ENCODE measurements around the gene SLC13A3. TPM values are rescaled to one million over a fixed set of nuclear protein-coding genes. Genes with fewer than 3 reads are reported as not detected.

Gene SLC13A3
- total RNA-seq, 1 donor from 2014 or later, result 1.6 TPM

GRCh38 chr20:46545077-46545826, 106.0 kb downstream of the SLC13A3 start:
- no peak for TF ChIP-seq CTCF (conservative IDR thresholded peaks at IDR 0.05; ENCODE audit: low read depth, low read length)
- DNase-seq (ENCODE audit: low read depth), result no peak
- no peak overlapping the region for H3K4me3 ChIP-seq (ENCODE audit: low read depth, low read length)

- no peak for DNase-seq (ENCODE audit: low read depth)
- TF ChIP-seq CTCF (conservative IDR thresholded peaks at IDR 0.05; ENCODE audit: low read depth, low read length), result peak; percentile 28
- H3K4me3 ChIP-seq (ENCODE audit: low read depth, low read length), result no peak overlapping the region
These were observed 106.7 kb downstream of the SLC13A3 start for GRCh38 chr20:46544576-46544975.

GRCh38 chr20:46543959-46544358, 107.3 kb downstream of the SLC13A3 start:
- no peak for TF ChIP-seq CTCF (conservative IDR thresholded peaks at IDR 0.05; ENCODE audit: low read depth, low read length)
- H3K4me3 ChIP-seq (ENCODE audit: low read depth, low read length), result no peak overlapping the region

GRCh38 chr20:46543033-46543432, 108.2 kb downstream of the SLC13A3 start:
- no peak for DNase-seq (ENCODE audit: low read depth)
- no peak overlapping the region for H3K4me3 ChIP-seq (ENCODE audit: low read depth, low read length)
- no peak for TF ChIP-seq CTCF (conservative IDR thresholded peaks at IDR 0.05; ENCODE audit: low read depth, low read length)

More at GRCh38 chr20:46543959-46544358, 107.3 kb downstream of the SLC13A3 start:
- DNase-seq (ENCODE audit: low read depth), result no peak

- TF ChIP-seq CTCF (conservative IDR thresholded peaks at IDR 0.05; ENCODE audit: low read depth, low read length), result no peak
- no peak for DNase-seq (ENCODE audit: low read depth)
- H3K4me3 ChIP-seq (ENCODE audit: low read depth, low read length), result no peak overlapping the region
These were observed 109.9 kb downstream of the SLC13A3 start for GRCh38 chr20:46541229-46541935.

- no peak for DNase-seq (ENCODE audit: low read depth)
- H3K4me3 ChIP-seq (ENCODE audit: low read depth, low read length), result no peak overlapping the region
- TF ChIP-seq CTCF (conservative IDR thresholded peaks at IDR 0.05; ENCODE audit: low read depth, low read length), result peak; percentile 29
These were observed 112.1 kb downstream of the SLC13A3 start for GRCh38 chr20:46539113-46539512.
